HG03558 (cell line): Measurements from ENCODE around the gene ARF6.
"Not testable (repeated sequence)": the region's sequence is repeated elsewhere in the genome, so short reads cannot be mapped to it uniquely, and the experiment has no call there.

Source experiments
- ATAC-seq: cut with Tn5 transposase; IDR thresholded peaks from one replicate; pipeline ENCODE4 v1.9.1; 2021; ENCODE audit warnings: moderate number of reproducible peaks; ENCODE audit not compliant: unreplicated experiment; ENCODE audit errors: extremely low read depth

Gene ARF6

DNA sequence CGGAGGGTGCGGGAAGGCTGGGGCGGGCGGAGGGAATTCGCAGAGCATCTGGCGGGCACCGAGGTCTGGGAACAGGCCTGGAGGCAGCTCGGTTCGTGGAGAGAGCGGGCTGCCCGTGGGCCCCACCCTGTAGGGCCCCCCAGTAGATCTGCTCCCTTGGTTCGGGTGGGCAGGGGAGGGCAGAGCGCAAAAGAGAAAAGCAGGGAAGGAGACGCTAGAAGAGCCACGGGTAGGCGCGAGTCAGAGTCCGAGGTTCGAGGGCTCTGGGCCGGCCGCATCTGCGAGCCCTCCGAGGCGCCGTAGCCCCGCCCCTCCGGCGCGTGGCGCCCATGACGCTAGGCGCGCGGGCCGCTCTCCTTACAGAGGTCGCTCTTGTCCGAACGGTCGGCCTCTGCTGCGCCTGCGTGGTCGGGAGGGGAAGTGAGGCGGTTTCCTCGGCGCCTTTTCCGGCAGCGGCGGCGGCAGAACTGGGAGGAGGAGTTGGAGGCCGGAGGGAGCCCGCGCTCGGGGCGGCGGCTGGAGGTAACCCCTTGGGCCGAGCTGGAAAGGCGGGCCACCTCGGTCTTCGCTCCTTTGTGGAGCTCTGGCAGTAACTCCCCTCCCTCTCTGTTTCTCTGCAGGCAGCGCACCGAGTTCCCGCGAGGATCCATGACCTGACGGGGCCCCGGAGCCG is at the start of gene ARF6:
Gene ARF6, plus strand, starts transcription at position 447 of the 673 bp plus-strand sequence. CDS start 655 bp downstream, outside the sequence.
- peak; percentile 66 for ATAC-seq

DNA sequence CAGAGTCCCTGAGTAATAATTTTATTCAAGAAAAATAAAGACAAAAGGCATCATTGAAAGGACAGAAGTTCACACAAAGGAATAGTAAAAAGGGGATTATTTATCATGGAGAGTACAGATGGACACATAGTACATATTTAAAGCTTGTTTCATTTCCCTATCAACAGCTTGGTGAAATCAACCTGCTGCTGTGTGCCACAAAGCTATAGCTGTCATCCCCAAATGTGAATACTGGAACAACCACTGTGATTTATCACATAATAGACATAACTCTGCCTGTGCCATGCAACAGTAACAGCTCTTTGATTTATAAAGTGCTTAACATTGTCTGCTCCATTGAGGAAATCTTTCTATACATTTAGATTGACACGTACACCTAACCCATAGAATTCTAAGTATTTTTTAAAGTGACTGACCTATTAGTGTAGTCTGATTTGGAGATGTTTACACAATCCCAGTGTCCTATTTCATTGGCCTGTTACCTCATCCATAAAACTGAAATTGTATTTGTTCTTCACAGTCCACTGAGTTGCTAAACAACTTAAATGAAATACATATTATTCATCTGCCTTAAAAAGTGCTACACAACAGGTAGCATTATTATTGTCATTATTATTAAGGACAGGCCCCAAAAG is 43.6 kb upstream of the ARF6 start:
- ATAC-seq = no peak

DNA sequence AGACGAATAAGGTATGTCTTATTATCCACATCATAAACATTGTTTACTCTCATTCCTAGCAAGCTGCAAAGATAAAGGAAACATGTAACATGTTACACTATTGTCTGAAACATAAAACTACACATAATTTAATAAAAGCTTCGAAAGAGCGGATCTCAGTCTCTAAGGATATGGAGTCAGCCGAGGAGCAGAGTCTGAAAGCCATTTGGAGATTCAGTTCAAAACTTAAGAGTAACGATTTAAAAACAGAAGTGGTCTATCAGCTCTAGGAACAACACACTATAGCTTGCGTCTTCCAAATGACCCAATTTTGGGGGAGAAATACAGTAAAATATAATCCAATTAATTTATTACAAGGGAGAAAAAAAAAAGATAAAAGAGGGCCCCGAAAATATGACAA is 41.1 kb upstream of the ARF6 start:
- no peak for ATAC-seq

DNA sequence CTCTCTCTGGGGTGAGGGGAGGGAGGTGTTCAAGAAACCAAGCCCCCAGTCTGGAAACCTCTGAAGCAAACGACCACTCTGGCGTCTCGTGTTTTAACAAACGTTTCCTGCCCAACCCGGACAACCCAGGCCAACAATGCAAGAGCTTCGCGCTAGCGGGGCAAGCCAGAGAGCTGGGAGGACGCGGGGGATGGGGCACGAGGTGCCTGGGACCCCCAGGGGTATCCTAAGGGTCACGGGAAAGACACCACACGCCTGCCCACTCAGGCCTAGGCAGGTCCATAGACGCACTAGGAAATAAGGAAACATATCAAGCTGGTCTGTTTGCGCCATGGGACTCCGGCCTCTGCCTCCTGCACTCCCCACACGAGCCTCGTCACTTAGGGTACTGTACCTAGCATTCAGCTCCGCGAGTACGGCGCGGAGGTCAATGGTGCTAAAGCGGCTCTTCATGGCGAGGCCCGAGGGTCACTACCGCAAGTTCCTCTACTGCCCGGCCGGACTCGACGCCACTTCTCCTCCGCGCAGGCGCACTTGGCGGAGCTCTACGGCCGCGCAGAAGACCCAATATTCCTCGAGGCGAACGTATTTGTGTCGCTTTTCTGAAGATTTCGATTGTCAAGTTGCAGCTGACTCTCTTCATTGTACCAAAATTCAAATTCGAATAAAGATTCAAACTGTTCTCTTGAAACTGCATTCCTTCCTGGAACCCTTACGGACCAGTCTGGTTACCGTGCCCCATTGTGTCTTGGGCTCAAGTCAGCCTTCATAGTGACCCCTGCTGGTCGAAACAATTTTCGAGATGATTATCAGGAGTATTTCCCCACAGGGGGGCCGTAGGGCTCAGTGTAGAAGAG is 40.4 kb upstream of the ARF6 start, which contains the start of gene NEMF:
Gene NEMF, minus strand, starts transcription at position 488 of the 857 bp plus-strand sequence. Its CDS starts 35 bp downstream, at position 453.
- ATAC-seq = peak; percentile 45

DNA sequence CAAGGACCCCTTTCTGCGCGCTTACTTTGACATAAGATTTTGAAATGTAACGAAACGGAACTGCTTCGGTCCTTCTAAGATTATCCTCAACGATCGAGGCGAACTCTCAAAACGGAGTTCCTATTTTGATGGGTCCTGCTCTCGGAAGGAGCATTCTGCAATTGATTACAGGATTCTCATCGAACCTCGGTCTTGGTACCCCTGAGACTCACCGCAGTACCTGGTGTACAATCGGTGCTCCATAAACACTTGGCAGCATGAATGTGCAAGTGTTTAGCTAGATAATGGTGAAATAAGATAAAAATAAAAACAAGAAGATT is 39.8 kb upstream of the ARF6 start:
- ATAC-seq = no peak

DNA sequence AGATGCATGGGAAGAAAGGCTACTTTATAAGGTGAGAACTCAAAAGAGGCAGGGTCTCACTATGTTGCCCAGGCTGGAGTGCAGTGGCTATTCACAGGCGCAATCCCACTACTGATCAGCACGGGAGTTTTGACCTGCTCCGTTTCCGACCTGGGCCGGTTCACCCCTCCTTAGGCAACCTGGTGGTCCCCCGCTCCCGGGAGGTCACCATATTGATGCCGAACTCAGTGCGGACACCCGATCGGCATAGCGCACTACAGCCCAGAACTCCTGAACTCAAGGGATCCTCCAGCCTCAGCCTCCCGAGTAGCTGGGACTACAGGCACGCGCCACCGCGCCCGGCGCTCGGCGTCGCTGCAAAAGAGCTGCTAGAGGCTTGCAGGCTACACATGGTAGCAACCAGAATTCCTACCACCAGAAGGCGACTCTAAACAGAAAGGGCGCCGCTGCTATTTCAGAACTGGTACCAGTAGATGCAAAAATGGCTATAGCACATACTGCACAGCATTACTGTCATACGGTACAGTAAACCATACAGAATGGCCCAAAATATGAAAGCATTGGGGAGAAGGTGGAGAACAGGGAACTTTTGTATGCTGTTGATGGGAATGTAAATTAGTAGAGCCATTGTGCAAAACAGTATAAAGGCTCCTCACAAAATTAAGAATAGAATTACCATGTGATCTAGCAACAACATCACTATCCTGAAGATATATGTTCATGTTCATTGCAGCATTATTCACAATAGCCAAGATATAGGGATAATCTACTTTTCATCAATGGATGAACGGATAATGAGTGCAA is 39.1 kb upstream of the ARF6 start:
- no peak for ATAC-seq

DNA sequence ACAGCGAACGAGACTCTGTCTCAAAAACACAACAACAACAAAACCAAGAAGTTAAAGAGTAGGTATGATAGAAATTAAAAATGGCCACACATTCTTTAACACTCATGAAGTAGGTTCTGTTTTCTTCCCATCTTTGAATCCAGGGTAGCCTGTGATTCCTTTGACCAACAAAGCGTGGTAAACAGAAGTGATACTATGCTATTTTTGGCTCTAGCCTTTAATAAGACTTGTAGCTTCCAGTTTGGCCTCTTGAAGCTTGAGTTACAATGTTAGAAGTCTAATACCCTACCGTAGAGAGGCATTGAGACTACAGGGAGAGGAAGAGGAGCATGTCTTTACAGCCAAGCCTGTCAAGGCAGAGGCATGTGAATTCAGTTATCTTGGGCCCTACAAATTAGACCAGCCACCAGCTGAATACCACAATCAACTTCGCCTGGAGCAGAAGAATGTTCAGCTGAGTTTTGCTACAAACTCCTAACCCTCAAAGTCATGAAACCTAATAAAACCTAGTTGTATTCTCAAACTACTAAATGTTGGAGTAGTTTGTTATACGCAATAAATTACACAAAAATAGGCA is 35.4 kb upstream of the ARF6 start:
- ATAC-seq = no peak

DNA sequence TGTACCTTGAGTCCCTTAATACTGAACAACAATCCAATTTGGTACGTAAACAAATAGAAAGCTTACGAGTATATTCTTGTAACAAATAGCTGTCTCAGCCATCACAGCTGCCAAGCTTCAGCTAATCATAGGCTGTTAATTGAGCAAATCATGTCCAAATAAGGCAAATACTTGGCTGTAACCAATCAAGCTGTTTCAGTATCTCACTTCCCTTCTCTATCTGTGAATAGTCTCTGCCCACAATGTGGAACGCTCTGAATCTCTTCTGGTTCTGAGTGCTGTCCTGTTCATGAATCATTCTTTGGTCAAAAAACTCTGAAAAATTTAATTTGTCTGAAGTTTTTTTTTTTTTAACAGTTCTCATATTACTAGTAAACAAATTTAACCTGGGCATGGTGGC is 34.5 kb upstream of the ARF6 start:
- ATAC-seq = no peak

DNA sequence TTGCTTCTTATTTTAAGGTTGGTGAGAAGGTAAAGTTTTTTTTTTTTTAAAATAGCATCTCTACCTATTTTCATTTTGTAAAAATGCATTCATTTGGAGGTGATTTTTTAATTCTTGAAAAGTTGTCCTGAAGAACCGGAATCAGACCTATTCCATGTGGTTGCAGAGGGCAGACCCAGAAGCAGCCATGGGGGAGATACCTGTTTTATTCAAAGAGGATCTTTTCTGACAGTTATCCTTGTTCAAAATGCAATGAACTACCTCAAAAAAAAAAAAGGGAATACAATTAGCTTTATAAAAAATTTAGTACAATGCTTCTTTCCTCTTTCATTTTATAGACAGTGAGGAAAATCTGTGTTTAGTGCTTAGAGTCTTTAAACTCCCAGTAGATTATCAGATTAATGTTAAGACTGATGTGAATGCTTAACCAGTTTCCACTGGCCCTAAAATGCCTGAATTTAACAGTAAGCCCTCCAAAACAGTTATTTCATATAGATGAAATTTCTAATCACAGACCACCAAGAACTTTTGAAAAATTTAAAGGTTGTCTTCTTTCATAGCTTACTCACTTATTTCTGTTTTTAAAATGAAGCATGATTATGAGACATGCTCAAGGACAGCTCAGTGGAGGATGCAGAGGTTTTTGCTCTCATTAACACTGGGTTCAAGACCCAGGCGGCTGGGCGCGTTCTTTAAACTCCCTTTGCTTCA is 31.7 kb upstream of the ARF6 start:
- no peak for ATAC-seq

DNA sequence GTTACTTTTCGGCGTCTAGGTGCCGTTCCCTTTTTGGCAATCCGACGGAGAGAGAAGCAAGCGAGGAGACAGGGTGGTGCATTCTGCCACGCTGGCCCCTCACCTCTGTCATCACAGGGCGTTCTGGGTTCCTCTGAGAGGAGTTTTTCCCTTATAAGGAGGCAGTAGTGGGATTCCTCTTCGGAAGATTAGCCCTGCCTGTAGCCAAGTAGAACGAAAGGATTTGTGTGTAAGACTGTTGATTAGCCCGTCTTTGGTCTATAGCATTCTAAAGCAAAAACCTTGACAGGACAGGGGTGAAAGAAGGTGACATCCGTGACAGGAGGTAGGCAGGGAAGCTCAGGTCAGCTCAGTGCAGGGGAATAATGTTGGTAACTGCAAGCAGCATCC is 31.2 kb upstream of the ARF6 start:
- no peak for ATAC-seq

DNA sequence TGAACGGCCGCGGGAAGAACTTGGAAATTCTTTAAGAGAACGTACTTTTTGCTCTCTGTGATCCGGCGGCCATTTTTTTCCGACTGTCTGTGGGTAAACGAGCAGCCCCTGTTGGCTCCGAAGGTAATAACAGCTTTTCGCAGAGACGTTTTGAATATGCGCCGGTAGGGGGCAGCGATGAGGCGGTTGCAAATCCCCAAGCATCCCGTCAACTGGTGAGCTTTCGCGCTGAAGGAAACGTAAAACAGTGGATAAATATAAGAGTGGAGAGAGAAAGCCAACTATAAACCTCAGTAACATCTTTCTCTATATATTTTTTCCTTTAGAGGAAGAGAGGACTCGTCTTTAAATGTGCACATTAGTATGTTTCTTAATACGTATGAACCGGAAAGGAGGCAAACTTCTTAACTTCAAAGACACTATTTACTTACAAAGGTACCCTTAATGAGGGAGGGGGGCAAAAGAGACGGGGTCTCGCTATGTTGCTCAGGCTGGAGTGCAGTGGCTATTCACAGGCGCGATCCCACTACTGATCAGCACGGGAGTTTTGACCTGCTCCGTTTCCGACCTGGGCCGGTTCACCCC is 30.7 kb upstream of the ARF6 start:
- ATAC-seq = no peak

DNA sequence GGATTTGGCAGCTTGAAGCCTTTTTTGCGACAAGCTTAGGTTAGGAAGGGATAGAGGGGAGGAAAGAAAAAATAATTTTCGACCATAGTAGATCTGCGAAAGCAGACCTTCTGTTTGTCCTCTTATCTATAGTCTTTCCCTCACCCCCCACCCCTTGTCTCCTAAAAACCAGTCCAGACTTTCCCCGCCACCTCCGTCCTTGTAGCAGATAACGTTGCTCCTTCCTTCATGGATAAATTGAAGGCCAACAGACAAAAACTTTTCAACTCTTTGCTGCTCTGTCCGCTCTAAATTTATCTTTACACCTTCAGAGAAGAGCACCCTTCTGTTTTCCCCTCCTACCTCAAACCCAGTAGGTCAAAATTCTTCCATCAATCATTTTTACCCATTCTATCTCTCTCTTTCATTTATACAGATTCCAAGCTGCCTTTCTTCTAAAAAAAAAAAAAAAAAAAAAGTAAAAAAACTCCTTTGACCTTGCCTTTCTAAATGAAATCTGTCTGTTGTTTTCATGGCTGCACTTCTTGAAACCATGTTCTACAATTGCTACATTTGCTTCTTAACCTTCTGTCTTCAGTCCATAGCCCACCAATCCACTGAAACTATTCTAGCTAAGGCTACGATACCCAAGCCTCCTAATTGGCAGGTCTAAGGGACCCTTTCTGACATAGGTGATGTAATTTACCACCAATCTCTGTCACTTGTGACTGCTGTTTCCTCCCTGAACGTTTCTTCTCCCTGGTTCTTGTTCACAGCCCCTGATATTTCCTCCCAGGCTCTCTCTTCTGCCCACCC is 29.2 kb upstream of the ARF6 start:
- ATAC-seq = no peak

DNA sequence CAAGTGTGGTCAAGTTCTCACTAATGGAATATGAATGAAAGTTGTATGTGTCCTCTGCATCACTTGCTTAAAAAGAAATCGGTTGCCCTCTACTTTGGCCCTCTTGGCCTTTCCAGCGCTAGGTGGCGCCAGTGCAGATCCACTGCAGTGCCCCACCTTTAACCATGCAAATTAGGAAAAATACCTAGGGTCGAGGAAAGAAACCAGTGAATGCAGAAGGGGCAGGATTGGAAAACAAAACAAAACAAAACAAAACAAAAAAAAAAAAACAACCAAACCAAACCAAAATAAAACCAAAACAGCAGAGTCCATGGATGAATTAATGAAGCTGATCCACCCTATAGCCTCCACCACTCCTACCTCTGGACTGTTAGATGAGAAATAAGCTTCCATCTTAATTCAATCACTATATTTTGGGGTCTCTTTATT is 27.4 kb upstream of the ARF6 start:
- ATAC-seq = no peak

DNA sequence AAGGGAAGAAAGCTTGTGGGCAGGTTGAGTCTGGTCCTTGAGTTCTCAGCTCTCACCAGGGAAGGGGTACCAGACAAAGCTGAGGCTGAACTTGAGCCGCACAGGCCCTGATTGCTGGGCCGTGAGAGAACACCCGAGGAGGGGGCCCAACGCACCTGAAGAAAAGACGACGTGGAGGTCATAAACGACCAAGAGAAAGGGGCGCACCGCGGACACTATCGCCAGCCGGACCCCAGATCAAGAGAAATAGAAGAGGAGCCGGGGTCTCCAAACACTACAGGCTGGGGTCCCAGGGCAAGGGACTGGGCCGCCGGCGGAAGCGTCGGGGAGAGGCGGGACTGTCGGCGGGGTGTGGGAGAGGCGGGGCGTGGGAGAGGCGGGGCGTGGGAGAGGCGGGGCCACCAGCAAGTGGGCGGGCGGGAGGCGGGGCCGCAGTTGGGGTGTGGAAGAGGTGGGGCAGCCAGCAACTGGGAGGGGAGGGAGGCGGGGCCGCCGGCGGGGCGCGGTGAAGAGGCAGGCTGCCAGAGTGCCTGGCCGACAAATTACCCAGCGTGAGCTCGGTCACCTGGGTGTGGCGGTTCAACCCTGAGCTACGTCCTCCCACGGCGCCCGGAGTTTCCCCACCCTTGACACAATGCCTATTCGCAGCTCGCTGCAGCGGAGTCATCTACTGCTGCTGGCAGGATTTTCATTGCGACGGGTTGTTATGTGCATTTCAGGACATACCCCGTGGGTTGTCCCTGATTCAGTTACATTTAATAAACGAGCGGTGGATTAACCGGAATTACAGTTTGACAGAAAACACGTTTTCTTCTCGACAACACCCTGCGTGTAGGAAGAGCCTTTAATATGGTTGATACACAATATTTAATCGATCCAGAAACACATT is 24.8 kb upstream of the ARF6 start:
- ATAC-seq = peak; percentile 74

DNA sequence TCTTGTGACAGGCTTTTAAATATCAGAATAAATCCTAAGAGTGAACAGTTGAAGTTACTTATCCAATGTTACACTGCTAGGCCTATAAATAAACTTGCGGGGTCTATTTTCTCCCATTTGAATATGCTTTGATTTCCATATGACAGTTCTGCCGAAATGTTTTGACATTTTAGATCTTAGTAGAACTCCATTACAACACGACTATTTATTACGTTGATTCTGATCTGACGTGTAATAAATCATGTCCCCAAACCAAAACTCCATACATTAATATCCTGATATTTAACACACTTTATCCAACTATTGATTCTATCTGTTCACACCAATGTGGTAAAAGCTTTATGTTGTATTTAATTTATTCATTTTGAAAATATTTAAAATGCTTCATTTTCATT is 24.2 kb upstream of the ARF6 start:
- no peak for ATAC-seq

DNA sequence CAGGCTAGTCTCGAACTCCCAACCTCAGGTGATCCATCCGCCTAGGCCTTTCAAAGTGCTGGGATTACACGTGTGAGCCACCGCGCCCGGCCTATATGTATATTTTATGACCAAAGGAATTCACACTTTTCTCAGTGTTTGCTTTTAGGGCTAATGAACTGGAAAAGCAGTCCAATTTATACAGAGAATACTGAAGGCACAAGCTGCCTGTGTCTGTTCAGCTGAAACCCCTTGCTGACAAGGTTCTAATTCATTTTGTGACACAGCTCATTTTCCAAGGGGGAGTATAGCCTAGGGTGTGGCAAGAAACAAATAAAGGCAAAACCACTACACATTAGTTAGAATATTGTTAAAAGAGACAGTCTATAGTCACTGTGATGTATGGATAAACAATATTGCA is 22.0 kb upstream of the ARF6 start:
- ATAC-seq = no peak

DNA sequence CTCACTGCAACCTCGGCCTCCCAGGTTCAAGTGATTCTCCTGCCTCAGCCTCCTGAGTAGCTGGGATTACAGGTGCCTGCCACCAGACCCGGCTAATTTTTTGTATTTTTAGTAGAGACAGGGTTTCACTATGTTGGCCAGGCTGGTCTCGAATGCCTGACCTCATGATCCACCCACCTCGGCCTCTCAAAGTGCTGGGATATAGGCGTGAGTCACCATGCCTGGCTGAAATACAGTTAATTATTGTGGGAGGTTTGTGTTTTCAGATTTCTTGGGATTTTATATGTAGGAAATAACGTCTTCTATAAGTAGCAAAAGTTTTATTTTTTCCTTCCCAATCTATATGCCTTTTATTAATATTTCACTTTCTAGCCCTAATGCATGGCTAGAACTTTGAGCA is 19.3 kb upstream of the ARF6 start:
- ATAC-seq = not testable (repeated sequence)
